ENCODE measurements around the gene MRPL43.
"Not testable (repeated sequence)": the region's sequence is repeated elsewhere in the genome, so short reads cannot be mapped to it uniquely, and the experiment has no call there.

MRPL43 gene

GRCh38 chr10:100980711-100981110, 6.6 kb downstream of the MRPL43 start:
- DNase-seq, result no peak

- no peak for DNase-seq
Observed at GRCh38 chr10:100980311-100980710, 7.0 kb downstream of the MRPL43 start.

GRCh38 chr10:100979791-100980272, 7.5 kb downstream of the MRPL43 start:
- DNase-seq, result no peak

GRCh38 chr10:100978901-100979195, 8.4 kb downstream of the MRPL43 start:
- no peak for DNase-seq

GRCh38 chr10:100978121-100978900, 9.0 kb downstream of the MRPL43 start:
- no peak for DNase-seq

- DNase-seq, result no peak
Observed at GRCh38 chr10:100977436-100977835, 9.9 kb downstream of the MRPL43 start.

- no peak for DNase-seq
Observed at GRCh38 chr10:100976906-100977305, 10.4 kb downstream of the MRPL43 start.

- not testable (repeated sequence) for DNase-seq
Observed at GRCh38 chr10:100975397-100975796, 11.9 kb downstream of the MRPL43 start.

GRCh38 chr10:100972904-100973535, 14.3 kb downstream of the MRPL43 start:
- no peak for DNase-seq

- no peak for DNase-seq
Observed at GRCh38 chr10:100972115-100972903, 15.0 kb downstream of the MRPL43 start.

GRCh38 chr10:100970914-100971811, 16.1 kb downstream of the MRPL43 start:
- DNase-seq, result no peak

GRCh38 chr10:100970076-100970913, 17.0 kb downstream of the MRPL43 start:
- no peak for DNase-seq

GRCh38 chr10:100969187-100970075, 17.9 kb downstream of the MRPL43 start, which contains the start of gene SEMA4G:
TSS of gene SEMA4G (plus strand) at chr10:100969504. CDS start at chr10:100972913, 3,409 bp downstream.
- no peak for DNase-seq

- no peak for DNase-seq
Observed at GRCh38 chr10:100968863-100969186, 18.5 kb downstream of the MRPL43 start.

GRCh38 chr10:100968062-100968736, 19.1 kb downstream of the MRPL43 start:
- no peak for DNase-seq

- DNase-seq, result no peak
Observed at GRCh38 chr10:100967332-100967731, 20.0 kb downstream of the MRPL43 start.

- no peak for DNase-seq
Observed at GRCh38 chr10:100966887-100967286, 20.4 kb downstream of the MRPL43 start.

GRCh38 chr10:100965820-100966219, 21.5 kb downstream of the MRPL43 start:
- no peak for DNase-seq

- no peak for DNase-seq
Observed at GRCh38 chr10:100963826-100964225, 23.5 kb downstream of the MRPL43 start.
